Ecto neural progenitor cell (in vitro differentiated cells): ENCODE data around the gene ZNF829.

Experiments
- DNase-seq: peaks from one replicate; pipeline ENCODE4 v3.0.0-alpha.2; 2018; ENCODE audit warnings: low spot score

Gene ZNF829

DNA sequence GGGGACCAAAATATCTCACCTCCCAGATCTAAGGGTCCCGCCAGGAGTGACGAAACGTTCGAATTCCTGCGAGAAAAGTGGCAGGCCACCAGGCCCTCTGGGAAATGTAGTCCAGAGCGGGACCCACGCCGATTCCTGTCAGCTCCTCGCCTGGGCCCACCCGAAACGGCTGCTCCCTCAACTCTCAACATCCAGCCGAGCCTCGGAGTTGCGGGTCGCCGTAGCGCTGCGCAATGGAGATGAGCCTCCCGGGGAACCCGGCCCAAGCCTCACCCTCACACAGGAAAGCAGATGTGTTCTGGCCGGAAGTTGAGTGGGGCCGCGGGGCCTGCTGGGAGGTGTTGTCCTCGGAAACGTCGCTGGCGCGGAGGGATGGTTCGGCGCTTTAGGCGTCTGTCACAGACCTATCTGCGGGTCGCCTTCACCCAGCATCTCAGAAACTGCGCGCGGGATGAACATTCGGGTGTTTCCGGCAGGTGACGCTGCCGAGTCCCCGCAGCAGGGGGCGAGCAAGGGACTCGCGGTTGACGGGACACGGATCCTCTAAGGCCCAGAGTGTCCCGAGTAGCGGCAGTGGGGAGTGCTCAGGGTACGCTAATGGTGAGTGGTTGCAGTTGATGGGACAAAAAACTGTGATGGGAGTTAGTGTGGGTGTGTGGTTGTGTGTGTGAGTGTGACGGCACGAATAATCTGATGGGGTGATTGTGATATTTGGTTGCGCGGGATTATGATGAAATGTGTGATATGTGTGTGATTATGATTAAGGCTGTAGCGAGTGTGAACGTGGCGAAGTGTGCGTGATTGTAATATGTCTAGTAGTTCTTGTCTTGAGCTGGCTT is at the start of gene ZNF829, which contains the start of gene ZNF568:
ZNF829 (minus strand) TSS at position 300 of the 839 bp plus-strand sequence. CDS start 1,124 bp downstream, outside the sequence.
ZNF568 (plus strand) TSS at position 341 of the 839 bp plus-strand sequence. CDS start 6,439 bp downstream, outside the sequence.
- DNase-seq: peak; percentile 91

DNA sequence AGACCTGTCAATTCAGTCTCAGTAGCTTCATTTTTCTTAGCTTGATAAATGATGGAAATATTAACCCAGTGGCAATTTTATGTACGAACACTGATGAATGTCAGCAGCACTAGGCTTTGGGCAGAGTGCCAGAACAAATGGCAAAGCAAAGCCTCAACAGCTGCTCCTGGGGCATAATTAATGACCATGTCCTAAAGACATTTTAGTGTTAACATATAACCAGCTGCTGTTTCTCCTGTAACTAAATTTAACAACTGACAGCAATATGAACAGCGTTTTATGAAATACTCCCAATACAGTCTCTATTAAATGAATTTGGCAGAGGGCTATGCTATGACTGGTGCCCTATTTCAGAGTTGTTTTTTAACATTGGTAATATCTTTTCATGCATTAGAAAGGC is 47.2 kb upstream of the ZNF829 start:
- DNase-seq: no peak

DNA sequence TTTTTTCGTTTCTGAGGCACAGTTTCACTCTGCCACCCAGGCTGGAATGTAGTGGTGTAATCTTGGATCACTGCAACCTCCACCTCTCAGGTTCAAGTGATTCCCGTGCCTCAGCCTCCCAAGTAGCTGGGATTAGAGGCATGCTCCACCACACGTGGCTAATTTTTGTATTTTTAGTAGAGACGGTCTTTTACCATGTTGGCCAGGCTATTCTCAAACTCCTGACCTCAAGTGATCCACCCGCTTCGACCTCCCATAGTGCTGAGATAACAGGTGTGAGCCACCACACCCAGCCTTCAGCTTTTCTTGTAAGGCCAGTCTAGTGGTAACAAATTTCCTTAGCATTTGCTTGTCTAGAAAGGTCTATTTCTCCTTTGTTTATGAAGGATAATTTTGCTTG is 46.3 kb upstream of the ZNF829 start:
- DNase-seq: no peak

DNA sequence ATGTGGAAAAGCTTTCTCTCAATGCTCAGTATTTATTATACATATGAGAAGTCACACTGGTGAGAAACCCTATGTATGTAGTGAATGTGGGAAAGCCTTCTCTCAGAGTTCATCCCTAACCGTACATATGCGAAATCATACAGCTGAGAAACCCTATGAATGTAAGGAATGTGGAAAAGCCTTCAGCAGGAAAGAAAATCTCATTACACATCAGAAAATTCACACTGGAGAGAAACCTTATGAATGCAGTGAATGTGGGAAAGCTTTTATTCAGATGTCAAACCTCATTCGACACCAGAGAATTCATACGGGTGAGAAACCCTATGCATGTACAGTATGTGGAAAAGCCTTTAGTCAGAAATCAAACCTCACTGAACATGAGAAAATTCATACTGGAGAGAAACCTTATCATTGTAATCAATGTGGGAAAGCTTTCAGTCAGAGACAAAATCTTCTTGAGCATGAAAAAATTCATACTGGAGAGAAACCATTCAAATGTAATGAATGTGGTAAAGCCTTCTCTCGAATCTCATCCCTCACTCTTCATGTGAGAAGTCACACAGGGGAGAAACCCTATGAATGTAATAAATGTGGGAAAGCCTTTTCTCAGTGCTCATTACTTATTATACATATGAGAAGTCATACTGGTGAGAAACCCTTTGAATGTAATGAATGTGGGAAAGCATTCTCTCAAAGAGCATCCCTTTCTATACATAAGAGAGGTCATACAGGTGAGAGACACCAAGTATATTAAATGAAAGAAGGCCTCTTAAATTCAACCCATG is 34.4 kb upstream of the ZNF829 start:
- no peak for DNase-seq

GRCh38 chr19:36939153-36939552 is 23.1 kb upstream of the ZNF829 start:
- no peak for DNase-seq

DNA sequence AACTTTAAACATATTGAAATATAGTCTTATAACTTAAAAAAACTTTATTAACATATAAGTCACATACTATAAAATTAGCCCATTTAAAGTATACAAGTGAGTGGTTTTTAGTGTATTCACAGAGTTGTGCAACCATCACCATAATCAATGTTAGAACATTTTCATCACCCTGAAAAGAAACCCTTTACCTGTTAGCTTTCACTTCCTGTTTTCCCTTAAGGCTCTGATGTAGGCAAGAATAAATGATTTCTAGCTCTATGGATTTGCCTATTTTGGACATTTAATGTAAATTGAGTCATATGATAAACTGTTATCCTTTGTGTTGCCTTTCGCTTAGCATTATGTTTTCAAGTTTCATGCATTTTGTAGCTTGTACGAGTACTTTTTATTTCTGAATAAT is 15.6 kb upstream of the ZNF829 start:
- no peak for DNase-seq

- DNase-seq: no peak
Measured at GRCh38 chr19:36918090-36918489, 2.0 kb upstream of the ZNF829 start.

DNA sequence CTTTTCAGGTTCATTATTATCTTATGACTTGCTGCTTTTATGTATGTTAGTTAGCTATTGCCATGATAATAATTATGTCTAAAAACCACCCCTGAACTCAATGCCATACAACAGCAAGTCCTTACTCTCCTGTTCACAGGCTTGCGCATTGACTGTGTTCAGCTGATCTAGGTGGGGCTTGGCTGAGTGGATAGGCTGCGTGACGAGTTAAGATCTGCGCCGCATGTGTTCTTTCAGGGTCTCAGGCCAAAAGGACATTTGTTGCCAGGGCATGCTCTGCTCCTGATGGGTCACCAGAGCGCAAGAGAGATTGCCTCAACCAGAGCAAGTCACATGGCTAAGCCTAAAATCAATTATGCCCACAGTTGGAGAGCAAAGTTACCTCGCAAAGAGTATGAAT is 900 bp upstream of the ZNF829 start:
- no peak for DNase-seq

DNA sequence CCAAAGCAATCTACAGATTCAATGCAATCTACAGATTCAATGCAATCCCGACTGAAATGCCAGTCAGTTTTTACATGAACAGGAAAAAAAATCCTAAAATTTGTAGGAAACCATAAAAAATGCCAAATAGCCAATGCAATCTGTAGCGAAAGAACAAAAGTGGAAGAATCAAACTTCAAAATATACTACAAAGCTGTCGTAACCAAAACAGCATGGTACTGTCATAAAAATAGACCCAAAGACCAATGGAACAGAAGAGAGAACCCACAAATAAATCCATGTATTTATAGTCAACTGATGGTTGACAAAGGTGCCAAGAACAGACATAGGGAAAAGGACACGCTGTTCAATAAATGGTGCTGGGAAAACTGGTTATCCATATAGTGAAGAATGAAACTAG is 17.7 kb downstream of the ZNF829 start:
- no peak for DNase-seq

DNA sequence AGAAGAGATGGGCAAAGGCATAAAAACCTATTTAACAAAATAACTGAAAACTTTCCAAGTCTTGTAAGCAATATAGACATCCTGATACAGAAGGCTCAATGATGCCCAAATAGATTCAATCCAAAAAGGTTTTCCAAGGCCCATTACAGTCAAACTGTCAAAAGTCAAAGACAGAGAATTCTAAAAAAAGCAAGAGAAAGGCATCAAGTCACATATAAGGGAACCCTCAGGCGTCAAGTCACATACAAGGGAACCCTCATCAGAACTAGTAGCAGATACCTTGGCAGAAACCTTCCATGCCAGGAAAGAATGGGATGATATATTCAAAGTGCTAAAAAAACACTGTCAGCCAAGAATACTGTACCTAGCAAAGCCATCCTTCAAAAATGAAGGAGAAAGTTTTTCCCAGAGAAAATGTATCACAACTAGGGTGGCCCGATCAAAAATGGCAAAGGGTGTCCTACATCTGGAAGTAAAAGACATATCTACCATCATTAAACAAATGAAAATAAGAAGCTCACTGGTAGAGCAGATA is 21.2 kb downstream of the ZNF829 start:
- DNase-seq: no peak

GRCh38 chr19:36891768-36892357 is 24.2 kb downstream of the ZNF829 start:
- no peak for DNase-seq

GRCh38 chr19:36876993-36877938 is 38.8 kb downstream of the ZNF829 start:
- DNase-seq: no peak

DNA sequence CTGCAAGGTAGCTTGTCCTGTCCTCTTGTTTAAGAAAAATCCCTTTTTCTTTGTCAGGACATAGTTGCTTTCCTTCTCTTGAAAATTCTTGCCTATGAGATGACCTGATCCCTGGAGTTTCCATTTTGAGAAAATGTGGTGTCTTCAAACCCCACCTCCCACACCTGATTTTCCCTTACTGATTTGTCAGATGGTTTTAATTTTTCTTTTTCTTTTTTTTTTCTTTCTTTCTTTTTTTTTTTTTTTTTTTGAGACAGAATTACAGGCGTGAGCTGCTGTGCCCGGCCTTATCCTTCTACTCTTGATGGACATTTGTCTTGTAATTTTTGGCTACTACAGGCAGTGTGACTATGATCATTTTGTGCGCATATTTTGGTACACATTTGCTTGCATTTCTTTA is 64.2 kb downstream of the ZNF829 start:
- DNase-seq: no peak

GRCh38 chr19:36850559-36851442 is 65.3 kb downstream of the ZNF829 start, which contains the start of gene ZNF345:
Gene ZNF345 (plus strand): TSS chr19:36850876. CDS start chr19:36876831, 25,955 bp downstream.
- peak; percentile 93 for DNase-seq

- DNase-seq: peak; percentile 91
Measured at GRCh38 chr19:36849701-36850558, 66.2 kb downstream of the ZNF829 start.

DNA sequence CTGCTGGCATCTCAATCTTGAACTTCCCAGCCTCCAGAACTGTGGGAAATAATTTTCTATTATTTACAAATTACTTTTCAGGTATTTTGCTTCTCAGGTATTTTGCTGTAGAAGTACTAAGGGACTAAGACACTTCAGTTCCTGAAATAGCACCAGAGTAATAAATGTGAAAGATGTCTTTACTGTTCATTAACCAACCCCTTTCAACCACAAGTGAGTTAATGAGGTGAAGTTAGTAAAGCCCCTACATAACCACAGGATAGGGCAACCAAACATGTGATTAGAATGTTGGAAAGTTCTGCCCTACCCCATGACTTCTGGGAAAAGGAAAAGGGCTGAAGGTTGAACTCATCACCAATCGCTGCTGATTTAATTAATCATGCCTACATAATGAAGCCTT is 68.1 kb downstream of the ZNF829 start:
- DNase-seq: no peak

GRCh38 chr19:36838784-36839324 is 77.2 kb downstream of the ZNF829 start:
- no peak for DNase-seq
